Psoas muscle (tissue), 8 donors: ENCODE data around the gene IFT88. TPM values are rescaled to one million over a fixed set of nuclear protein-coding genes. Genes with fewer than 3 reads are reported as not detected.
"Not testable (repeated sequence)": the region's sequence is repeated elsewhere in the genome, so short reads cannot be mapped to it uniquely, and the experiment has no call there.

Source experiments
- ATAC-seq, 4 donors: fragments of 200-7000 bp; cut with Tn5 transposase; one replicate each; pipeline ENCODE4 v1.9.1; 2020; ENCODE audit warnings: moderate library complexity in 3 of 4, mild to moderate bottlenecking in 2 of 4
- DNase-seq, 2 donors: peaks; one replicate each; pipeline ENCODE4 v3.0.0-alpha.2; 2020
- H3K27ac ChIP-seq: fragments of 200-600 bp; one replicate; pipeline ENCODE4 v1.8.0; 2022
- H3K27me3 ChIP-seq, 3 donors: fragments of 200-600 bp in 1 of 3; one replicate each; pipeline versions ENCODE4 v1.6.1 to v1.8.0; 2013 to 2022; ENCODE audit warnings: low read length in 2 of 3, mild to moderate bottlenecking in 2 of 3, moderate library complexity in 1 of 3; ENCODE audit not compliant: insufficient read depth in 3 of 3
- H3K36me3 ChIP-seq, 2 donors: fragments of 200-600 bp in 1 of 2; one replicate each; pipeline versions ENCODE4 v1.6.1 to v1.8.0; 2013 to 2022; ENCODE audit warnings: low read depth in 1 of 2, mild to moderate bottlenecking in 1 of 2, moderate library complexity in 1 of 2; ENCODE audit not compliant: insufficient read depth in 1 of 2
- H3K4me1 ChIP-seq: fragments of 200-600 bp; one replicate; pipeline ENCODE4 v1.8.0; 2022
- H3K4me3 ChIP-seq: fragments of 200-600 bp; one replicate; pipeline ENCODE4 v1.8.0; 2022; ENCODE audit warnings: mild to moderate bottlenecking
- H3K9me3 ChIP-seq: fragments of 200-600 bp; one replicate; pipeline ENCODE4 v1.8.0; 2022
- WGBS, 3 donors: extraction: QIAGEN DNeasy Blood & Tissue Kit; methylation state at CpG; one replicate each; pipeline versions ENCODE4 v1.1.6 to v1.1.7; 2013; 5-methylcytosine and 5-hydroxymethylcytosine counted together
- intact Hi-C, 2 donors: fragments of 100-400 bp; cut with DNase I; formaldehyde crosslinking; loops; one replicate each; pipeline versions ENCODE4 v1.11.0 to v1.14.2; 2022
- polyA plus RNA-seq, 3 donors: library from polyadenylated mRNA; stranded (reverse); fragments of 200-250 nt; gene quantifications; one replicate each; pipeline ENCODE4 v1.2.3, GENCODE V29; 2013
- total RNA-seq, 4 donors: library from RNA; stranded (reverse); fragmentation: NEBNext Ultra II Directional in 2 of 4; extraction: Animal tissue kit (Norgen Biotek cat#: 25700) in 2 of 4; gene quantifications; one replicate each; pipeline versions ENCODE4 v1.2.1 to v1.2.4, GENCODE V29; 2021 to 2023
- TF ChIP-seq, protein P1 (sequence below): fragments of 200-600 bp; IDR thresholded peaks from one replicate; pipeline ENCODE4 v1.8.0; 2022; ENCODE audit warnings: antibody characterized with exemption
- donor health status: healthy with polysubstance abuse.
- donor health status: DM: no; HTN: no; CAD: no; lungs with moderate emphysema.
- donor health status: Bipolar disorder and iron deficiency.
- donor health status: healthy.
- donor health status: DM: yes; HTN: yes; CAD: no.
- donor health status: DM: no; HTN: no; CAD: no.
- donor health status: DM: no; HTN: no; CAD: no.
- donor health status: DM: yes; HTN: yes; CAD: no.

Gene IFT88
- total and polyA plus RNA-seq, 7 donors: 3.9 to 9.8 (median 4.6) TPM

DNA sequence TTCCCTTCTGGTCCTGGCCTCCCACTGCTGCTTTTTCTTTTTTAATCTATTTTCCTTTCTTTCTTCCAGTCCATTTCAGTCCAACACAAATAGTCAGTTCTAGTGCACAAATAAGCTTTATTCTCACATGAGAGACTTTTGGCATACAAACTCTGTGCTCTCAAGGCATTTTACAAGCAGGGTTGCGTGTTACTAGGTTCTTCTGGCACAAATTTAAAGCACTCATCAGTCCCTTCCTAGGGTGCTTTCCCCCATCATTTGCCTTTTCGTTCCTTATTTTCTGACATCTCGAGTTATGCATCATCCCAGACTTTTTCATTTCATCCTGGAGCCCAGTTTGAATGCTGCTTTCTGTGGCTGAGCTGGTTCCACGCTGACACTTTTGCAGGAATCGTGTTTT, 106.8 kb downstream of the IFT88 start:
- no peak overlapping the region for H3K27ac ChIP-seq
- ATAC-seq (no peak), DNase-seq (no peak)
- H3K4me1 ChIP-seq: no peaks in the 10 kb centered on the region
- H3K27me3 ChIP-seq: no peaks in the 10 kb centered on the region
- H3K36me3 ChIP-seq: peaks cover 0 to 49% of the 10 kb centered on the region in 2 donors
- intact Hi-C loops: no loop called here
- H3K4me3 ChIP-seq: no peak overlapping the region
- 92 to 95% (median 93%) methylated on average over 5 of the region's 5 CpGs for WGBS, 3 donors
- H3K9me3 ChIP-seq: no peaks in the 10 kb centered on the region
- TF ChIP-seq, protein P1, sequence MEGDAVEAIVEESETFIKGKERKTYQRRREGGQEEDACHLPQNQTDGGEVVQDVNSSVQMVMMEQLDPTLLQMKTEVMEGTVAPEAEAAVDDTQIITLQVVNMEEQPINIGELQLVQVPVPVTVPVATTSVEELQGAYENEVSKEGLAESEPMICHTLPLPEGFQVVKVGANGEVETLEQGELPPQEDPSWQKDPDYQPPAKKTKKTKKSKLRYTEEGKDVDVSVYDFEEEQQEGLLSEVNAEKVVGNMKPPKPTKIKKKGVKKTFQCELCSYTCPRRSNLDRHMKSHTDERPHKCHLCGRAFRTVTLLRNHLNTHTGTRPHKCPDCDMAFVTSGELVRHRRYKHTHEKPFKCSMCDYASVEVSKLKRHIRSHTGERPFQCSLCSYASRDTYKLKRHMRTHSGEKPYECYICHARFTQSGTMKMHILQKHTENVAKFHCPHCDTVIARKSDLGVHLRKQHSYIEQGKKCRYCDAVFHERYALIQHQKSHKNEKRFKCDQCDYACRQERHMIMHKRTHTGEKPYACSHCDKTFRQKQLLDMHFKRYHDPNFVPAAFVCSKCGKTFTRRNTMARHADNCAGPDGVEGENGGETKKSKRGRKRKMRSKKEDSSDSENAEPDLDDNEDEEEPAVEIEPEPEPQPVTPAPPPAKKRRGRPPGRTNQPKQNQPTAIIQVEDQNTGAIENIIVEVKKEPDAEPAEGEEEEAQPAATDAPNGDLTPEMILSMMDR: no peak

DNA sequence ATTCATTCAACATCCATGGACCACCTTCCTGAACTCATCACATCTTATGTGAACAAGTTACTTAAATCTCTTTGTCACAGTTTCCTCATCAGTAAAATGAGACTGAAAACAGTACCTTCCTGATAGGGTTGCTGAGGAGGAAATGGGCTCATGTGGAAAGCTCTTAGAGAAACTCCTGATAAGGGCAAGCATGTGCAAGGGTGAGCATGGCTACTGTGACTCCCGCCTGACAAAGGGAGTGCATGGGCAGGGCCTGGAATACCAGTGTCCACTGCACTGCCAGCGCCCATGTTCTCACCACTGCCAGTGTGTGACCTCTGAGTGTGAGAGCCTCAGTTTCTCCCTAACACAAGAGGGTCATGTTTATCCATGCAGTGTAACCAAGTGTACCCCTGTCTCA, 109.3 kb downstream of the IFT88 start:
- TF ChIP-seq, protein P1: no peak
- intact Hi-C loops: no loop called here

DNA sequence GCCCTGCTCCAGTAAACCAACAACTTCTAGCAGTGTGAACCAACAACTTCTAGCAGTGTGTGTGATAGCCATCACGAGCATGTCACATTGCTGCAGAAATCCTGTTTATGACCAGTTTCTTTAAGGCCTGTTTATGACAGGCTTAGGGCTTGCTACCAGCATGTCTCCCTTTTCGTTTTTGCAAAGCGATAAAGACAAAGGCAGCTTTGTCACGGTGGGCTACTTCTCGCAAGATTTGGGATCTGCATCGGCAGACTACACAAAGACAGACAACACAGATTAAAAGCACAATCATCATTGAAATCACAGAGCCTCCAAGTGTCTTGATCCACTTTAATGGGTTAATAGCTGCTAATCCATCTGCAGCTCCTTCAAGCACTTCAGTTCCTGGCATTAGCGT, 111.6 kb downstream of the IFT88 start:
- H3K4me1 ChIP-seq, intact Hi-C loops, H3K27me3 ChIP-seq, H3K4me3 ChIP-seq, H3K27ac ChIP-seq, H3K9me3 ChIP-seq, ATAC-seq, DNase-seq: not testable (repeated sequence)
- WGBS, 3 donors: 56 to 68% (median 58%) methylated on average over 7 of the region's 7 CpGs
- peaks cover 0 to 24% of the 10 kb centered on the region in 2 donors for H3K36me3 ChIP-seq

More for the DNA sequence above, 109.3 kb downstream of the IFT88 start:
- no peaks in the 10 kb centered on the region for H3K4me1 ChIP-seq
- no peak overlapping the region for H3K27ac ChIP-seq
- DNase-seq (no peak), ATAC-seq (no peak)
- no peak overlapping the region for H3K4me3 ChIP-seq
- no peaks in the 10 kb centered on the region for H3K27me3 ChIP-seq
- 92 to 100% (median 95%) methylated on average over 2 of the region's 2 CpGs for WGBS, 3 donors
- H3K36me3 ChIP-seq: peaks cover 0 to 42% of the 10 kb centered on the region in 2 donors
- no peaks in the 10 kb centered on the region for H3K9me3 ChIP-seq

DNA sequence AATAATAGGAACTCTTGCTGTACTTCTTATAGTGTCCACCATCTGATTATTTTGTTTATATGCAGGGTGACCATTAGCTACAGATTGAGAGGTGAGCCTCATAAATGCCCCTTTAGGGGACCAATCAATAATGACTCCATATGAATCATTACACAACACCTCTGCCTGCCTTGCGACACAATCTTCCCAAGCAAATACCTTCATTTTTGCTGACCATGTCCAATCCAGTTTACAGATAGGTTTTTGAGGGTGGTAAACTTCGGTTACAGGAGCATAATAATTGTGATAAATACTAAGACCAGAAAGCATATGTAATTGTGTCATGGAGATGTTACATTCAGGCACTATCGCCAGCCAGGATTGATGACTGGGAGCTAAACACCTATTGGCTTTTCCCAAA, 112.9 kb downstream of the IFT88 start:
- Histone ChIP-seq H3K4me1 (no peaks in the 10 kb centered on the region), H3K36me3 (peaks cover 0 to 19% of the 10 kb centered on the region in 2 donors), H3K27ac (no peak overlapping the region), H3K4me3 (no peak overlapping the region), H3K9me3 (no peaks in the 10 kb centered on the region), H3K27me3 (no peaks in the 10 kb centered on the region)
- intact Hi-C loops: no loop called here
- DNase-seq (no peak), ATAC-seq (no peak)
- WGBS, 3 donors: 80 to 97% (median 84%) methylated on average over 3 of the region's 3 CpGs
- TF ChIP-seq, protein P1: no peak

DNA sequence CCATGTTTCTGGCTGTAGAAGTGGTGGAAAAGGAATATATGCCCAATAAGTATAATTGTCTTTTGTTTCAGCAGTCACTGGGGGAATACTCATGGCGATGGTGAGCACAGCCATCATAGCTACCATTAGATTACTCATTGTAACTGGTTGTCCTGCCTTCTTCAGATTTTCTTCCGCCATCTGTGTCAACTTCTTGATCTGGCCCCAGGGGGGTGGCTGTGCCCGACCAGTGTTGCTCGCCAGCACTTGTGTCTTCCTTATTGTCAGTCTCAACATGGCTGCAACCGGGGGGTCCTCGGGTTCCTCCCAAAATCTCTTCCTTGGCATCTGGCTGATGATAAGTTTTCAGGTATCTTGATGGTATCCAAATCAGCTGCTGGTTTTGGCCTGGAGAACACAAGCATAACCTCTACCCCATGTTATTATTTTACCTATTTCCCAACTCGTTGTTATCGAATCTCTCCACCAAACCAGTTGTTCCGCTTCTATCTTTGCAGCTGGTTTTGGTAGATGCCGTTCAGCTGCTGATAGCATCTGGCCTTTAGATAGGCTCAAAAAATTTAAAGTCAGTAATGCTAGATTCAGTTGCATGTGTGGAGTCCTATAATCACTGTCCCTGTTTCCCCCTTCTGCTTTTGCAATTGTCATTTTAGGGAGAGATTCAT, 113.6 kb downstream of the IFT88 start:
- no peak for ATAC-seq

DNA sequence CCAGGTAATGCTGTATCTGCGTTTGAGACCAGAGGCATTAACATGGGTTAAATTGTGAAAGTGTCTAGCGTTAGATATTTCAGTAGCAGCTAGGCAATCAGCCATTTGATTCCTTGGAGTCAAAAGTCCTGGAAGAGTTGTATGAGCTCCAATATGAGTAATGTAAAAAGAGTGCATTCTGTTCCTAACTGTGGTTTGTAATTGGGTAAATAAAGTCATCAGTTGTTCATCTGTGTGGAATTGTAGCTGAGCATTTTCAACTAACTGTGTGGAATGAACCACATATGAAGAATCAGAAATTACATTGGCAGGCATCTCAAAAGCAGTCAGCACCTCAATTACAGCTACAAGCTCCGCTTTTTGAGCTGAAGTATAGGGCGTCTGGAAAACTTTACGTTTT, 114.5 kb downstream of the IFT88 start:
- H3K9me3 ChIP-seq, H3K4me3 ChIP-seq, ATAC-seq, H3K27me3 ChIP-seq, intact Hi-C loops, H3K36me3 ChIP-seq, H3K27ac ChIP-seq, DNase-seq, H3K4me1 ChIP-seq: not testable (repeated sequence)
- 72 to 82% (median 76%) methylated on average over 5 of the region's 5 CpGs for WGBS, 3 donors

More for the DNA sequence above, 113.6 kb downstream of the IFT88 start:
- H3K36me3 ChIP-seq: peaks cover 0 to 13% of the 10 kb centered on the region in 2 donors
- TF ChIP-seq, protein P1: no peak
- WGBS, 3 donors: 89 to 91% (median 90%) methylated on average over 10 of the region's 10 CpGs
- H3K27me3 ChIP-seq: no peaks in the 10 kb centered on the region
- H3K9me3 ChIP-seq: no peaks in the 10 kb centered on the region
- H3K4me3 ChIP-seq: no peak overlapping the region
- intact Hi-C loops: no loop called here
- H3K4me1 ChIP-seq: no peaks in the 10 kb centered on the region
- DNase-seq: no peak
- H3K27ac ChIP-seq: no peak overlapping the region
